GM18868 (cell line): ENCODE data around the gene TMEM130.
"Not testable (repeated sequence)": the region's sequence is repeated elsewhere in the genome, so short reads cannot be mapped to it uniquely, and the experiment has no call there.

Source experiments
- ATAC-seq: cut with Tn5 transposase; IDR thresholded peaks from one replicate; pipeline ENCODE4 v1.9.1; 2021; ENCODE audit warnings: mild to moderate bottlenecking, moderate library complexity; ENCODE audit not compliant: unreplicated experiment

Gene TMEM130

DNA sequence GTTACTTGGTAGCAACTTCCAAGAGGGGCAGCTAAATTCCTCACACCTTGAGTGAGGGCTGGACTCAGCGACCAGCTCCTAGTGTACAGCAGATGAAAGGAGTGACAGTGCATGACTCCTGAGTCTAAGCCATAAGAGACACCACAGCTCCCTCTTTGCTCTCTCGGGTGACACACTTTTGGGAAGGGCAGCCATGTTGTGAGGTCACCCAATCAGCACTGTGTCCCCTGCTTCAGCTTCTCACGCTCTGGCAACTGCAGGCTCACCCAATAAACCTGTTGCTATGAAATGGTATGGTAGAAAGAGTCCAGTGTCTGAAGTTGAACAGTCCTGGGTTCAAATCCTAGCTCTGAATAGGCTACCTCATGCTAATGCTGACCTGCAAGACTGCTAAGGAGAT, 20.9 kb downstream of the TMEM130 start:
- ATAC-seq = no peak

- ATAC-seq = not testable (repeated sequence)
Measured at GRCh38 chr7:98842552-98842951, 27.3 kb downstream of the TMEM130 start.

DNA sequence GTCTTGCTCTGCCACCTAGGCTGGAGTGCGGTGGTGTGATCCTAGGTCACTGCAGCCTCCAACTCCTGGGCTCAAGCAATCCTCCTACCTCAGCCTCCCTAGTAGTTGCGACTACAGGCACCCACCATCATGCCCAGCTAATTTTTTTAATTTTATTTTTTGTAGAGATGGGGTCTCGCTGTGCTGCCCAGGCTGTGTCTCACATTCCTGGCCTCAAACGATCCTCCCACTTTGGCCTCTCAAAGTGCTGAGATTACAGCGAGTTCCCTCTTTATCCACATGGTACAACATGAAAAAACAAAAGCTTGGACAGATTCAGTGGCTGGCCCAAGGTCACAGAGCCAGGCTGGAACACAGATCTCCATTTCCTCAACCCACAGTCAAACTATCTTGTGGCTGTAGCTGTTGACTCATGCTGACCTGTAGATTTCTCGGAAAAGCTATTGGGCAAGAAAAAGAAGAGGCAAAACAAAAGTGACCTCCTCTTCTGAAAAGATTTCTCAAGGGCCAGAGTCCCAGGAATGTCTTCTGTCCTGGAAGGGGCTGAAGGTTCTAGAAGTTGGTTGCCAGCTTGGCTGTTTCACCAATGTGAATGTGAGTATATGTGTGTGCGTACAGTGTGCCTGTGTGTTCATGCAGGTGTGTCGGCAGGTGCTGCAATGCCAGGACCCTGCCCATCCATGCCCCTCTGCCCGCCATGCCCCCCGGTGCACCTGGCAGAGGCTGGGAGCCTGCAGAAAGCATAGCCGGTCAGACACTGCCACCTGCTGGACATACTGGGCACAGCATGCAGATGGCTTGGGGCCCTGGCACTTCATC, 28.4 kb downstream of the TMEM130 start:
- no peak for ATAC-seq

GRCh38 chr7:98840722-98841121, 29.1 kb downstream of the TMEM130 start:
- no peak for ATAC-seq

- ATAC-seq = no peak
Measured at GRCh38 chr7:98840096-98840495, 29.7 kb downstream of the TMEM130 start.

- no peak for ATAC-seq
Measured at GRCh38 chr7:98837630-98837972, 32.2 kb downstream of the TMEM130 start.

DNA sequence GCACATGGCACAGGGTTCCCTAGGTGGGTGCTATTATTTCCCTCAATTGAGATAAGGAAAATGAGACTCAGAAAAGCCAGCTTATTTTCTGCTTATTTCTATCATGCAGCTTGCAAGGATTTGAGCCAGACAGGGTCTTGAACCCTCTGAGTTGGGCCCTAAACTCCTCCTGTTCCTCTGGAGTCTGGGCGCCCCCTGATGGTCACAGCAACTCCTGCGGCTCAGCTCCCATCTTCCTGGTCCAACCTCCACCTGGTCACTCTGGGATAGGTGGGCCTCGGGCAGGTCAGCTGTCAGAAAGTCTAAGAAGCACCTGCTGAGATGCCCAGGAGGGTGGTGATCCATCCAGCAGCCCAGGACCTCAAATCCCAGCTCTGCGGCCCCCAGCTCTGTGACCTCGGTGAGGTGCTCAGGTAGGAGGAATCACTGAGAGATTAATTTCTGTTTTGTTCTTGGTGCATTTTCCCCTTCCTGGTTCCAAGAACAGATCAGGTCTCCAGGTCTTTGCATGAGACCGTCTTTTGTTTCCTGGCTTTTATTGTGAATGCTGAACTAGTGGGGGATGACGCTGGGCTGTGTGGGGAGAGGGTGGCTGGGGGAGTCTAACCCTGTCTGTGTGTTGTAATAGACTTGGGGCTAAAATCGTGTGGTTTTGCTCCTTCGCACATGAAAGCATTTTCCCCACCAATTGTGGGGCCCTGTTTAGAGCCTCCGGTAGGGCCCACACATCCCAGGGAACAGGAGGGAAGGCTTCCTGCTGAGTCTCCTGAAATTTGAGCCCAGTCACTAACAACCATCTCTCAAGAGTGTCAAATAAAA, 32.8 kb downstream of the TMEM130 start:
- no peak for ATAC-seq

DNA sequence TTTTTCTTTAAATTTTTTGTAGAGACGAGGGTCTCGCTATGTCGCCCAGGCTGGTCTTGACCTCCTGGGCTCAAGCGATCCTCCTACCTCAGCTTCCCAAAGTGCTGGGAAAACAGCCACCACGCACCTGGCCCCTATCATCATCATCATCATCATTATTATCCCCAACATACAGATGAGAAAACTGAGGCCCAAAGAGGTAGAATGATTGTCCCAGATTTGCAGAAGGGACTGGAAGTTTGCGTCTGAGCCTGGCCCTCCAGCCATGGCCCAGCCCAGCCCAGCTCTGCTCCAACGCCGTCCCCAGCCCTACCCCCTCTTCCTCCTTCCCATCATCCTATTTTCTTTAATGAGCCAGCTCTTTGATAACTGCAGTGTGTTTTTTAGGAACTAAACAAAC, 34.9 kb downstream of the TMEM130 start:
- no peak for ATAC-seq

DNA sequence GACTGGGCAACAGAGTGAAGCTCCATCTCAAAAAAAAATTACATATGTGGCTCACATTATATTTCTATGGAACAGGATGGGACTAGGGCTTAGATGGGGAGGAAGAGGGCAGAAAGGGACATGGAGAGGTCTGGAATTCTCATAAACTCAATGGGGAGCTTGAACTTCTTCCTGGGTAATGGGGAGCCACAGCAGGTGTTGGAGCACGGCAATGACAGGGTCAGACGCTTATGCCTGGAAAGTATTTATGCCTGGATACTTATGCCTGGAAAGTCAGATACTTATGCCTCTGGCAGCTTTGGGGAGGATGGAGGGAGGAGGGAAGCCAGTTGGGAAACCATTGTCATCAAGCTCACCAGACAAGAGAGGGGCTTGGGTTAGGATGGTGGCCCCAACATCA, 36.8 kb downstream of the TMEM130 start:
- no peak for ATAC-seq

- no peak for ATAC-seq
Measured at GRCh38 chr7:98831641-98832221, 38.1 kb downstream of the TMEM130 start.

- ATAC-seq = no peak
Measured at GRCh38 chr7:98830972-98831548, 38.8 kb downstream of the TMEM130 start.

DNA sequence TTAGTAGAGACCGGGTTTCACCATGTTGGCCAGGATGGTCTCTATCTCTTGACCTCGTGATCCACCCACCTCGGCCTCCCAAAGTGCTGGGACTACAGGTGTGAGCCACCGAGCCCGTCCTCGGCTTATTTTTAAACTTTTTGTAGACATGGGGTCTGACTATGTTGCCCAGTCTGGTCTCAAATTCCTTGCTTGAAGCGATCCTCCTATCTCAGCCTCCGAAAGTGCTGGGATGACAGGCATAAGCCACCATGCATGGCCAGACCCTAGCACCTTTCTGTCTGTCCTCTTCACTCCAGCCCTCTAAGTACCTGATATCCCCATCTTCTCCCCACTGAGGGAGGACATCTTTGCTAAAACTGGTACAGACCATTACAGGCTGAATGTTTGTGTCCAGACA, 41.4 kb downstream of the TMEM130 start:
- ATAC-seq = no peak

GRCh38 chr7:98827258-98827657, 42.6 kb downstream of the TMEM130 start:
- no peak for ATAC-seq

DNA sequence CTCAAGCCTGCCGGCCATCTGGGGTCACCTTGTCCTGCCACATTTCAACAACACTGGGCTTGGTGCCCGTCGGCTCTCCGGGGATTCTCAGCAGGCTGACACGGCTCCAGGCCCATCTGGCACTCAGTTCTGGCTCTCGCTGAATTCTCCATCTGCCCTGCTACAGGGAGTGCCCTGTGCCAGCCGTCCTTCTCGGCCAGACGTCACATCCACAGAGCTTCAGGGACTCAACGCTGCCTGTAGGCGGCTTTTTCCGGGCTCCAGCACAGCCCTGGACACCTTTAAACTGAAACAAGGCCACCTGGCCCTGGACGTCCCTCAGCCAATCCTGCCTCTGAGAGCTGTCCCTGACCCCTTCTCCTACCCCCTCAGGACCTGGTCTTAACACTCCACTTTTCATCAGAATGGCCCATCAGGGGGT, 43.0 kb downstream of the TMEM130 start:
- ATAC-seq = no peak

- no peak for ATAC-seq
Measured at GRCh38 chr7:98826387-98826786, 43.4 kb downstream of the TMEM130 start.

GRCh38 chr7:98823226-98823625, 46.6 kb downstream of the TMEM130 start:
- no peak for ATAC-seq

DNA sequence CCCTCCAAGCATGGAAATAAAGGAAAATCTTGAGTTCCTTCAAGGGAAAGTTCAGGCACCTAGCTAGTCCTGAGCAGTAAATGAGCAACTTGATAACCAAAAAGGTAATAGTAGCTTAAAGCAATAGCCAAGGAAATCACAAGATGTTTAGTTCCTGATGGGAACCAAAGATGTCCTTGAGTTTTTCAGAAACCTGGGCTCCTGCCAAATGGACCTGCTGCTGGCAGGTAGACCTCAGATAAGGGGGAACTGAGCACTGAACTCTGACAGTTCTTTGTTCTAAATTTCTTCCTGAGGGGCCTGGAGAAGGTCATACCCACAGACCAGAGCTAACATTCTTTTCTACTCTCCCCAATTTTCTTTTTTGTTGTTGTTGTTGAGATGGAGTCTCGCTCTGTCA, 48.5 kb downstream of the TMEM130 start:
- no peak for ATAC-seq

DNA sequence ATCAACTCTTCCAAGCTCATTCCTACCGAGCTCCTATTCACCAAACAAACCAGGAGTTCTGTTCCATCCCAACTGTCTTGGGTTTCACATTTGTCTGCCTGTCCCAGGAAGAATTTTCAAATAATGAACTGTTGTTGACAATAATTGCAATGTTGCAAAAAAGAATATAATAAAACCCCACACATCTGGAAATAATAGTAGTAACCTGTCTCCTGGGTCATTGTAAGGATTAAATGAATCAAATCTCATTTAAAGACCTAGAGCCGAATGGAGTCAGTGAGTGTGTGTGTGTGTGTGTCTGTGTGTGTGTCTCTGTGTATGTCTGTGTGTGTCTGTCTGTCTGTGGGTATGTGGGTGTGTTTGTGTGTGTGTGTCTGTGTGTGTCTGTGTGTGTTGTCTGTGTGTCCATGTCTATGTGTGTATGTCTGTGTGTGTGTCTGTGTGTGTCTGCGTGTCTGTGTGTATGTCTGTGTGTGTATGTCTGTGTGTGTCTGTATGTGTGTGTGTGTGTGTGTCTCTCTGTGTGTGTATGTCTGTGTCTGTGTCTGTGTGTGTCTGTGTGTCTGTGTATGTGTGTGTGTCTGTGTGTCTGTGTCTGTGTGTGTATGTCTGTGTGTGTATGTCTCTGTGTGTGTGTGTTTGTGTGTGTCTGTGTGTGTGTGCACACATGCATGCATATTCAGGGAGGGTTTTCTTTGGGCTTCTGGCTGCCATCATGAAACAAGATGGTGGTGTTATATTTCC, 52.7 kb downstream of the TMEM130 start:
- ATAC-seq = no peak

- ATAC-seq = no peak
Measured at GRCh38 chr7:98816241-98816640, 53.6 kb downstream of the TMEM130 start.

DNA sequence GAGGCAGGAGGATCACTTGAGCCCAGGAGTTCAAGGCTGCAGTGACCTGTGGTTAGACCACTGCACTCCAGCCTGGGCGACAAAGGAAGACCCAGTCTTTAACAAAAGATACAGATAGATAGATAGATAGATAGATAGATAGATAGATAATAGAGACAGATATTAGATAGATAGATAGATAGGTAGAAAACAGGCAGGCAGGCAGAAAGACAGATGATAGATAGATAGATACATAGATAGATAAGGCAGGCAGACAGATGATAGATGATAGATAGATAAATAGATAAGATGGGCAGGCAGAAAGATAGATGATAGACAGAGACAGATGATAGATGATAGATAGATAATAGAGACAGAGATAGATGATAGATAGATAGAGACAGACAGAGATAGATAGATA, 54.5 kb downstream of the TMEM130 start:
- ATAC-seq = no peak

- no peak for ATAC-seq
Measured at GRCh38 chr7:98811299-98811698, 58.5 kb downstream of the TMEM130 start.
